Limb (tissue), 2 donors: ENCODE results near the gene HSBP1L1.

Source experiments
- DNase-seq, 2 donors: peaks; one replicate each; pipeline ENCODE4 v3.0.0-alpha.2; 2016; ENCODE audit errors: extremely low spot score in 2 of 2

HSBP1L1 gene

DNA sequence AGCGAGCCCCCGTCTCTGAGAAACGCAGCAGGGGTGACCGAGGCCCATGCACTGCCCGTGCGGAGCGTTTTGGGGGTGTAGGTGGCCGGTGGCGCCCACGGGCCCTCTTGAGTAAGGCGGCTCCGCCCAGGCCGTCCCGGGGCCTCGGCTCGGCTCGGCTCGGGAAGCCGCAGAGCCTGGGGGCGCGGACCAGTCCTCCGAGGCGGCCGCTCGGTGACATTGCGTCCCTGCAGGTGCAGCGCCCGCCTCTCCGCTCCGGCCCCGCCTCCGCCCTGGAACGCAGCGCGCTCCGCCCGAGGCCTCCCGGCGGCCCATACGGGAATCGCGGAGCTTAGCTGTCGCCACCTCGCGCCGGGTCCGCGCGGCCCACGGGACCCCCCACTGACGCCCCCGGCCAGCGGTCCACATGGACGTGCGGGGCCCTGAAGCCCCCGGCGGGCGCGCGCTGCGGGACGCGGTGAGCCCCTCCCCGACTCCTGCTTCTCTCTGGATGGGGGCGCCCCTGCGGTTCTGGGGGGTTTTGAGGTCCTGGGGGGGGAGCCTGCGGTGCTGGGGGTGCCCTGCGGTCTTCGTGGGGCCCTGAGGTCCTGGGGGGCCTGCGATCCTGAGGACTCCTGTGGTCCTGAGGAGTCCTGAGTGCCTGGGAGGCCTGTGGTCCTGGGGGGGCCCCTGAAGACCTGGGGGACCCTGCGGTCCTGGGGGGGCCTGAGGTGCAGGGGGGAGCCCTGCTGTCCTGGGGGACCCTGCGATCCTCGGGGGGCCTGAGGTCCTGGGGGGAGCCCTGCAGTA lies at the start of gene HSBP1L1:
HSBP1L1 (plus strand) TSS at position 314 of the 789 bp plus-strand sequence; CDS start at position 407, 93 bp downstream.
- peak in 1 of 2 donors; percentile 69 for DNase-seq

DNA sequence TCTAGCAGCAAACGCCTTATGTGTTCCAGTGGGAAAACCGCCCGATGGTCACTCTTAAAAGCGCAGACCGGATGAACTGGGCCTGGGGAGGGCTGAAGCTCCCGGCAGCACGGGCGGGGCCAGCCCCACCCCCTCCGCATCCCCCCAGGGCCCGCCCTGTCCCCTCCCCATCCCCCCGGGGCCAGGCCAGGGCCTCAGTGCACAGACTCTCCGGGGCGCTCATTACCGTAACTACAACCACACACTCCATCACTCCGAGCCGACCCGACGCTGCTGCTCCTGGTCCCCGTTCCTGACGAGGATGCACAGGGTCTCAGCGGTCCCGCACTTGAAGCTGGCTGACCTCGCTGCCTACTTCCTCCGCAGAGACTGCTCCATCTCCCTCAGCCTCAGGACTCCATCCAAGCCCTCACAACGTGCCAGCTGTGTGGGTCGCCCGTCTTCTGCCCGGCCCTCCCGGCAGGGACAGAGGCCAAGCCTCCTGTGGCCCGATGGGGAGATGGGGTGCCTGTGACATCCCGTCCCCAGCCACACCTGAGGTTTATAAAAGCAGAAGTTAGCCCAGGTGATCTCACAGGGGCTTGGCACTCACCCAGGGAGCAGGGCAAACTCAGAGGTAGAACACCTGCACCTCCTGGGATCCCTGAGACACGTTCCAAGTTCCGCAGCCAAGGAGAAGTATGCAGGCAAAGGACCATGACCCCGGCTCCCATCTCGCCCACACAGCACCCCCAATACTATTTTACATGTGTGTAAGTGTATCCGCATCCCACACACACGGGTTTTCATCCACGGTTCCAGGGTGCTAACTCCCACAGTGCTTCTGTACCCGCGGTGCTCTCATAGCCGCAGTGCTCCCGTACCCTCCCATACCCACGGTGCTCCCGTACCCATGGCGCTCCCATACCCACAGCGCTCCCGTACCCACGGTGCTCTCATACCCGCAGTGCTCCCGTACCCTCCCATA lies 49.0 kb upstream of the HSBP1L1 start:
- DNase-seq: no peak

DNA sequence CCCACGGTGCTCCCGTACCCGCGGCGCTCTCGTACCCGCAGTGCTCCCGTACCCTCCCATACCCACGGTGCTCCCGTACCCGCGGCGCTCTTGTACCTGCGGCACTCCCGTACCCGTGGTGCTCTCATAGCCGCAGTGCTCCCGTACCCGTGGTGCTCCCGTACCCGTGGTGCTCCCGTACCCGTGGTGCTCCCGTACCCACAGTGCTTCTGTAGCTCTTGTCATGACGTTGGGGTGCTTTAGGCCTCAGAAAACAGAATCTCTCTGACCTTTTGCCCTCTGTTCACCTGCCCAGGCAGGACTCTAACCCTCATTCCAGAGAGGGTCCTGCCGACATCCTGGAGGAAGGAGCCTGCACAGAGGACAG lies 48.3 kb upstream of the HSBP1L1 start:
- no peak for DNase-seq

DNA sequence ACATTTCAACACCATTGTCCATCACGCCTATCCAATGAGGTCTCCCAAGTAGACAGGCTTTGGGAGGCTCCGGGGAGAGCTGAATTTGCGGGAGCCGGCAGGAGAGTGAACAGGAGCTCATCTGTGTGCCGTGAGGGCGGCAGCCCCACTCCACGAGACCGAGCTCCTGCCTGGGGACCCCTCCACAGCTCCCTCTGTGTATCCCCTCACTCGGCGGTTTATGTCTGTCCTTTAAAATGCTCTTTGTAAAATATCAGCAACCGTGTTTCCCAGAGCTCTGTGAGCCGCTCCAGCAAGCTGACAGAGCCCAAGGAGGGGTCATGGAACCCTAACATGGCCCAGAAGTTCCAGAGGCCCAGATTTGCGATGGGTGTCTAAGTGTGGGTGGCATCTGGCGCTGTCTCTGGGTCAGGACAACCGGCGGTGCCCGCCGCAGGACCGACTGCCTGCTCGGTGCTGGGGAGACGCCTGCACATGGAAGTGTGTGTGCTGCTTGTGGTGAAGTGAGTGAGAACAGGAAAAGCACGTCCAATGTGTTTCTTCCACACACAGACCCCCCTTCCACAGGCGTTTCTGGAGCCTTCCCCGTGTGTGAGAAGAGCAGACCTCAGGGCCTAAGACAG lies 47.8 kb upstream of the HSBP1L1 start:
- DNase-seq: no peak

DNA sequence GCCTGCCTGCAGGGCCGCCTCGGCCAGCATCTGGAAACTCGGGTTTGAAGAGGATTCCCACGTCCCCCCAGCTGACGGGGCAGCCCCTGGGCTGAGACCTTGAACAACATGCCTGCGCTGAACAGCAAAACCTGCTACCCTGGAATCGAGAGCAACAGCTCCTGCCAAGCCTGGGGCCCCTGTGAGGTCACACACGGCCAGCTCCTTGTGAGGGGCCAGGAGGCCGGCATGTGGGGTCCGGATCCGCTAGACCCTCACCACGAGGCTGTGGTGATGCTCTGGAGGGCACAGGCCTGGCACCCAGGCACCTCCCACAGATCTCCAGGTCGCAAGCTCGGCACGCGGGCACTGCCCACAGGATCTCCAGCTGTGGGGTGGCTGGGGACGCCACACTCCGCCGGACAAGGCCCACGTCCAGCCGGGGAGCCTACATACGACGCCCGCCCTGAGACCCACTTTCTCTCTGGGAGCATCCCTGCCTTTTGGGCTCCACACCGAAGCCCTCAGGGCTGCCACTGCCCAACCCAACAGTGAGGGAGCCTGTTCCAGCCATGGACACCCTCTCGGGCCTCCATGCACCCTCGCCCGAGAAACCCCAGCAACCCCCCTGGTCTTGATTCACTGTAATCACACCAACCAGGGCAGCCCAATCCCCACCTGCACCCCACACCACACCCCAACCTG lies 47.1 kb upstream of the HSBP1L1 start:
- DNase-seq: peak in 1 of 2 donors; percentile 14

DNA sequence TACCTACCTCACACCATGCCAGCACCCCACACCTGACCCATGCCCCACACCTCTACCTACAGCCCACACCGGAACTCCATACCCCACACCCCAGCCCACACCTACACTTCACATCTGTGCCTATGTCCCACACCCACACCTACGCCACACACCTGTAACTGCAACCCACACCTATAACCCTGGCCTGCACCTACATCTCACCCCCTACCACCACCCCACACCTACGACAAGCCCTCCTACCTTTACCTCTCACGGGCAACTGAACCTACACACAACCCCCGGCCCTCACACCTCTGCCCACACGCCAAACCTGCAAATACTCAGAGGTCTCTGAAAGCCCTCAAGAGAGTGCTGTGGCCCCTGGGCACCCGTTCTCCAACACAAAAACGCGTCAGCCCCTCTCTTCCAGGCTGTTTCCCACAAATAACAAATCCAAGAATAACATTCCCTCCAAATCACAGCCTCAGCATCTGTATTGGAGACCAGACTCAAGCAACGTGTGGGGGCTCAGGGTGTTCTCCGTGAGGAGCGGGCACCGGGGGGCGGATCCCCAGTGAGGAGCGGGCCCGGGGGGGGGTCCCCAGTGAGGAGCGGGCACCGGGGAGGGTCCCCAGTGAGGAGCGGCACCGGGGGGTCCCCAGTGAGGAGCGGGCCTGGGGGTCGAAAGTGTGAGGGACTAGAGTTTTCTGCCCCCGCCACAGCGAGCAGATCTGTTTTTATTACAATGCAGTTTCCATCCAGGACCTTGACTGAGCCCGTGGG lies 46.4 kb upstream of the HSBP1L1 start:
- peak in 1 of 2 donors; percentile 23 for DNase-seq

DNA sequence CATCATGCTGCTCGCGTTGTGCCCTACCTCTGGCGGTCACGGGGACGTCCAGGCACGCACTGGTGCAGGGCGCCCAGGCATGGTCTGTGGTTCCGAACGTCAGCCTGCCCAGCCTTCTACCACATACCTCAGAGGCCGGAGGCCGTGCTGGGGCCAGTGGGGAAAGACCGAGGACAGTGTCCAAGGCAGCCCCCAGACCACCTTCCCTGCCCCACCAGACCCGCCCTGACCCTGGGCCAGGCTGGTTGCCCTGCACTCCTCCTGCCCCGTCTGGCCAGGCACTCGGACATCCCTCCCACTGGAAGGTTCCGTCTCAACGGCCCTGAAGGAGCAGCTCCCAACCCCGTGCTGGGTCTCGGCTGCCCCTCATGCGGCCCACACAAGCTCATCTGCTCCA lies 45.8 kb upstream of the HSBP1L1 start:
- DNase-seq: peak in 1 of 2 donors; percentile 21

DNA sequence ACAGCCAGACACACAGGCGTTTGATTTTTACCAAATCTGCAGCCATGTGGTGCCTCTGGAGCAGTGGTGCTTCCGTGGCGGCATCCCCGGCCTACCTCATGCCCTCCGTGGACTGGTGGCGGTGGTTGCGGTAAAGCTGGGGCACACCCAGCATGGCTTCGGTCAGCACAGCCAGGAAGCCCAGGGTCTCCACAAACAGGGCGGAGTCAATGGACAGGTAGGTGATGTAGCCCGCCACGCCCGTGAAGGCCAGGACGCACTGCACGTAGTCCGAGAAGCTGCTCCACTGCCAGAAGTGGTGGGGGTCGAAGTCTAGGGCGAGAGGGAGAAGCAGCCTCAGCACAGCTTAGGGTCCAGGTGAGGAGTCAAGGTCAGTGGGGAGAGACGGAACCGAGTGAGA lies 45.4 kb upstream of the HSBP1L1 start:
- peak in 1 of 2 donors; percentile 18 for DNase-seq

DNA sequence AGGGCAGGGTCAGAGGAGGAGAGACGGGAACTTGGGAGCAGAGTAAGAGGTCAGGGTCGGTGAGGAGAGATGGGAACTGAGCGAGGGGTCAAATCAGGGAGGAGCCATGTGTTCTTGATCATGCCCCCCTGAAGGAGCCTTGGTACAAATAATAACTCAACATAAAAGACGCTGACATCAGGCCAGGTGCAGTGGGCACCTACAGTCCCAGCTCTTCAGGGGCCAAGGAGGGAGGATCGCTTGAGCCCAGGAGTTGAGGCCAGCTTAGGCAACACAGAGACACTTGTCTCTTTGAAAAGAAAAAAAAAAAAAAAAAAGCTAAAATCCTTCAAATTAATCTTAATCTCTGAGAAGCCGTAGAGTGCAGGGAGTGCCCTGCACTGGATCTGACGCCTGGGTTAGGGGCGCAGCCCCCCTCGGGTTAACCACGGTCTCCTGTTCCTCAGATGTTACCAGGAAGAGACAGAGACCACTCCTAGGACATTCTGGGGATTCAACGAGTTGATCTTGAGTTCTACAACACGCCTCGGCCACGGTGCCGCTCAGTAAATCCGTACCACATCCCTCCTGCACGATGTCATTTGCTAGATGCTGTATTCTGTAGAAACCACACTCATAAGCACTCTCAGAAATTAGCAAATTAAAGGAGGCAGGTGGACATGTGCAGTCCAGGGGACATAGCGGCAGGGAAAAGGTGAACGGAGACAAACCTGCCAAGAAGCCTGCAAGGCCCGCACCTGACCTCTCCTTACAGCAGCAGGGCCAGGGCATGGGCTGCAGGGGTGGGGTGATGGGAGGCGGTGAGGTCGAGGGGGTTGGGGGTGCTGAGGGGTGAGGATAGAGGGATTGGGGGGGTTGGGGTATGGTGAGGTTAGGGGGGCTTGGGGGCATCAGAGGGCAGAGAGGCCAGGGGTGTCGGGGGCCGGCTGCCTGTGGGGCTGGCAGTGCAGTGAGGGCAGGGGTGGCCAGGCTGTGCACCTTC lies 42.2 kb upstream of the HSBP1L1 start:
- DNase-seq: peak in 1 of 2 donors; percentile 20

DNA sequence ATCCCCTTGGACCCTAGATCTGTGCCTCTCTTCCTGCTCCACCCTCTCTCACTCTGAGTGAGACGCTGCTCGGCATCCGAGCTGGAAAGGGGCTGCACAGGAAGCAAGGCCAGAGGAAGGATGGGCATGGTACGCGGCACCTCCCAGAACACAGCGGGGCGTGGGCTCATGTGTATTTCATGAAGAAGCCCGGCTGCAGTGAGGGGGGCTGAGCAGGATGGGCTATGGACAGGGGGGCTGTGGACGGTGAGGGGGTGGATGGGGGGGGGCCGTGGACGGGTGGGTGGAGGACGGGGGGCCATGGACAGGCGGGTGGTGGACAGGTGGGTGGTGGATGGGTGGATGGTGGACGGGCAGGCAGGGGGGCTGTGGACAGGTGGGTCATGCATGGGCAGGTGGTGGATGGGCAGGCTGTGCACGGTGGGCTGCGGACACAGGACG lies 41.5 kb upstream of the HSBP1L1 start:
- DNase-seq: peak in 1 of 2 donors; percentile 19

DNA sequence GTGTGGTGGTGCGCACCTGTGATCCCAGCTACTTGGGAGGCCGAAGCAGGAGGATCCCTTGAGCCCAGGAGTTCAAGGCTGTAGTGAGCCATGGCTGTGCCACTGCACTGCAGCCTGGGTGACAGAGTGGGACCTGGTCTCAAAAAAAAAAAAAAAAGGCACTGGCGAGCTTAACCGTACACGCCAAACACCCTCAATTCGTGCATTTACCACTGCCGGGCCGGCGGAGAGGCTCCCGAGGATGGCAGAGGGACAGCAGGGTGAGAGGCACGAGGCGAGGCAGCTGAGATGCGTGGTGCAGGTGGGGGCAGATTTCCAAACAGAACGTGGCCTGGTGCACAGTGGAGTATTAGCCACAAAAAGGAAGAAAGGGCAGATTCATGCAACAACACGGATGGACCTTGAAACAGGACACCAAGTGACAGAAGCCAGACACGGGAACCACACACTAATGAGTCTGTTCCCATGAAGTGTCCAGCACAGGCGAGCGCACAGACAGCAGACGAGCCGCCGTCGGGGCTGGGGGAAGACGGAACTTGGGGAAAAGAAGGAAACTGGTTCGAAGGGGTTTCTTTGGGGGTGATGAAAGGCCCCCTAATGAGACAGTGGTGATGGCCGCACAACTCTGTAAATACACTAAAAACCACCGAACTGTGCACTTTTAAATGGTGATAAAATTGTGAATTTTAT lies 40.4 kb upstream of the HSBP1L1 start:
- peak in 1 of 2 donors; percentile 16 for DNase-seq

DNA sequence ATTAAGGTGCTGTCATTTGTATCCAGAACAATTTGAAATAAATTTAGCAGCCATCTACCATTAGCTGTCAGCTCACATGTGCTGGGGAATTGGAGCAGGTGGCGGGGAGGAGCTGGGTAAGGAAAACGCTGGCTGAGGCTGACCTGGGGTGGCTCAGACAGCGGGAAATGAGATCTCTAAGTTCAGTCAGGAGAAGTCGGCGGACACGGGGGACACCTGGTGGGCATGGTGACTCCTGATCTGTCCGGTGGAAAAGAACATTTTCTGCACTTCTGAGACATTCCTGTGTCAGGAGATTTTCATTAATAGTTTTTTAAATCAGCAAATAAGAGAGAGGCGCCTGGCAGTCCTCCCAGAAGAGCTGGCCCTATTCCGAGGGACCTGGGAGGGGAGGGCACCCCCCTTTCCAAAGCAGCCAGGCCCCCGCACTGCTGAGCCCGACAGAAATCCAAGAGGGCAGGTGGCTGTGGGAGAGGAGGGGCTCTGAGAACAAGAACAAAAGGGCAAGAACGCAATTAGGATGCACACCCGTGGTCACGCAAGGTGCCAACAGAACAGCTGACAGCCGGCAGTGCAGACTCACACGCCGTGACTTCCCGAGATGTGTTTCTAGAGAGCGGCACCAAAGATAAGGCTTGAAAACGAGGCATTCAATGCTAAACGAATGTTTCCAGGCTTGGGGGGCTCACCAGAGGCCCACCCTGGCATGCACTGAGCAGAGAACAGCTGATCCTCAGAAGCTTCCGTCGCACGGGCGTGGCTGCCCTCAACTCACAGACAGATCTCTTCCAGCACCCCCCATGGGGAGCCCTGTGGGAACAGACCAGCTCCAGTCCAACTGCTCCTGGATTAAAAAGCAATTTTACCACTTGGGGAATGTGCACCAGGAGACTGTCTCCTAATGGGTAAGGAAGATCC lies 39.4 kb upstream of the HSBP1L1 start:
- DNase-seq: peak; percentile 65 to 66

DNA sequence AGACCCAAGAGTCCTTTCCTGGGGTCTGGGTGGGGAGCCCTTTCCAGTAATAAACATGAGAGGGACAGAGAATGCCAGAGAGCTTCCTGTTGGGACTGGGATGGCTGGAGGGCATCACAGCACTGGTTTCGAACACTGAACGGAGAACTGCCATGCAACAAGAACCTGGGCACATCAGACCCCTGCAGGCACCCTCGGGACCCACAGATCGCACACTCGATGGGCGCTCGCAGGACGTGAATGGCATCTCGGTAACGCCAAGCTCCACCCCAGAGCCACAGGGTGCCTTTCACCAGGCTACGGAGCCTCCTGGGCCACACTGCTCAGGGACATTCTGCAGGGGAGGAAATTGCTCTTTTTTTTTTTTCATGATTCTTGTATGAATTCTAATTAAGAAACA lies 38.1 kb upstream of the HSBP1L1 start:
- DNase-seq: peak in 1 of 2 donors; percentile 11

DNA sequence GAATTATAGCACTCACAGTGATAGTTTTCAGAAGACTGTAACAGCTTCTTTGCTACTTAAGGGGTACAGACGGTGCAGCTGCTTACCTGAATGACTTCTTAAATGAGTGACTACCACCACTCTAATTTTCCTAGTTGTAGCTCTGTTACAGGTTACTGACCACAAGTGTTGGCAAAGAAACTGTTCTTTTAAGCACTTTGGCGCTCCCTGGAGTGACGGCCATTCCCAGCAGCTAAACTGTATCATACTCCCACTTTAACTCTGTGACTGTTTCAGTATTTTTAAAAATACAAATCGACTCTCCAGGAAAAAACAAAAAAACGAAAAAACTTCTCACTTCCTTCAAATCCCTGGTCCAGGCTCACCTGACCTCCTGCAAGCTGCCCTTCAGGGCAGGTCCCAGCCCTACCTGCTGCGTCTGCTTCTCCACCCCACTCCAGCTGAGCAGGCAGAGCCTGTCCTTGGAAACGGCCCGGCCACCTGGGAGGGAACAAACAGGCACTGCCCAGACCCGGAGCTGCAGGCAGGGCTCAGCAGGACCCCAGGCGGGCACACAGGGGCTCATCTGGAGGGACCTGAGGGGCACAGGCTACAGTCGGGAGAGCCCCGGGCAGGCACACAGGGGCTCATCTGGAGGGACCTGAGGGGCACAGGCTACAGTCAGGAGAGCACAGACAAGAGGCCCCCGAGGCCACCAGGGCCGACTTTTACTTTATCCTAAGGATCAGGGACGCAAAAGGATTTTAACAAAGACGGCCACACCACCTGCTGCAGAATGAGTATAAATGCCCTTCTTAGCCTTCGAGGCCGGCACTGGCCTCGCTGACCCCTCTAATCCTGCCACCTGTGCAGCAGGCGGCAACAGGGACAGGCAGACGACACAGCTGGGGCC lies 37.5 kb upstream of the HSBP1L1 start:
- DNase-seq: peak in 1 of 2 donors; percentile 15

DNA sequence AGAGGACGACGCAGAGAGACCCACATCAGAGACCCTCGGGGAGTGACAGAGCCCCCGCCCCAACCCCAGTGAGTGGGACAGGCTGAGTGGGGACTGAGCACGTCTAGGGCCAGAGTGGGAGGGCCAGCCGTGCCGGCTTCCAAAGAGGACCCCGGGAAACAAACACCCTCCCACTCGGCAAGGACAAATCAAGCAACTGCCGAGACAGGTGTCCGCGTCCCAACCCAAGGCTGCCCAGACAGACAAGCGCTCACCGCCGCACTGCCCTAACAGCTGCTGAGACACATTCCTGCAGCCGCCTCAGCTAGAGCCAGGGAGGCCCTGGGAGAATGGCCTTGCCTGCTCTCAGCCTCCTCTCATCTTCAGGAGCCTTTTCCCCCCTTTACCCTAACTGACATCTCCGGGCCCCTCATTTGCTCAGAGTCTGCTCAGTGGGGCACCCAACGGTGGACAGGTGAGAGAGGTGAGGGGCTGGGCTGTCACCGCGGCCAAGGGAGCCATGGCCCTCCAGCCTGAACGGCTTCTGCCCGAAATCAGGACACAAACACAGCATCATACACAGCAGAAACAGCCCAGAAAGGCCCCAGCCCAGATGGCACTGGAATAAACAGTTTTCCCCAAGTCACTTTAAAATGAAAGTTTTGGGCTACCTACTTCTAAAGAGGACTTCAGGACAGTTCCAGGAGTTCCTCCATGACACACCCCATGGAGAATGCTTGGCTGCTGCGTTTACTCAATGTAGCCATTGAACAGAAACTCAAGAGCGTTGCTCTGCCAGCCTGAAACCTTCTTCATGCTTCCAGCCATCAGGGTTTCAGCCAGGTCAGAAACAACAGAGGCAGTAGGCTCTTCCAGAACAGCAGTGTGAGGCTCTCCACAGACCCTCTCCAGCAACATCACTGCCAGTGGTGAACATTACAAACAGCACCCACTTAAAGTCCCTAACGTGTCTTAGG lies 36.6 kb upstream of the HSBP1L1 start:
- DNase-seq: peak in 1 of 2 donors; percentile 50
